ENCODE data around the gene GOLGA6L2.

Gene GOLGA6L2, protein sequence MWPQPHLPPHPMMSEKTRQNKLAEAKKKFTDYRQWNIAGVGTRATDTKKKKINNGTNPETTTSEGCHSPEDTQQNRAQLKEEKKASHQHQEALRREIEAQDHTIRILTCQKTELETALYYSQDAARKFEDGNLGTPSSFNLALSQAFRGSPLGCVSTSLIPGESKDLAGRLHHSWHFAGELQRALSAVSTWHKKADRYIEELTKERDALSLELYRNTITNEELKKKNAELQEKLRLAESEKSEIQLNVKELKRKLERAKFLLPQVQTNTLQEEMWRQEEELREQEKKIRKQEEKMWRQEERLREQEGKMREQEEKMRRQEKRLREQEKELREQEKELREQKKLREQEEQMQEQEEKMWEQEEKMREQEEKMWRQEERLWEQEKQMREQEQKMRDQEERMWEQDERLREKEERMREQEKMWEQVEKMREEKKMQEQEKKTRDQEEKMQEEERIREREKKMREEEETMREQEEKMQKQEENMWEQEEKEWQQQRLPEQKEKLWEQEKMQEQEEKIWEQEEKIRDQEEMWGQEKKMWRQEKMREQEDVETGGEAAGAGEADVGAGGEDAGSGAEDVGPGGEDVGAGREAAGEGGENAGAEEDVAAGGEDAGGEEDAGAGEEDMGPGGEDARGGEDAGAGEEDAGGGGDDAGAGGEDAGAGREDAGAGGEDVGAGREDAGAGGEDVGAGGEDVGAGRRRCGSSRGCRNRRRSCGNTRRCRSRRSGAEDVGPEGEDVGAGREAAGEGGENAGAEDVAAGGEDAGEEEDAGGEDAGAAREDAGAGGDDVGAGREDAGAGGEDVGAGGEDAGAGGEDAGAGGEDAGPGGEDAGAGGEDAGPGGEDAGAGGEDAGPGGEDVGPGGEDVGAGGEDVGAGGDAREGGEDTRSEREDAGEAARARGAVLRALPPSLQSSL

DNA sequence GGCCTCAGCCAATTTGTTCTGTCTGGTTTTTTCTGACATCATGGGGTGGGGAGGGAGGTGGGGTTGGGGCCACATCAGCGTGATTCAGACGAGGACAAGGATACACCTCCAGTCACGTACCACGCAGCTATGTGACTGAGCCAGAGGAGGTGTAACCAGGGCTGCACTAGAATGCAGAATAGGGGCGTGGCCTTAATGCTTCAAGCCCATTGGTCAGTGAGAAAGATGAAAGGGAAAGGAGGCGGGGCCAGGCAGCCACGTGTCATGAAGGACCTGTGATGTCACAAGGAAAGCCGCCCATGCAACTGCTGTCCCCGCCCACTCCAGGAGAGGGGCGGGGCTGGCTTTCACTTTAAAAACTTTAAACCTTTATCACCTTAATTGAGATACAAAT lies at the start of gene GOLGA6L2:
Gene GOLGA6L2 (minus strand): TSS at position 137 of the 394 bp plus-strand sequence. CDS start 62 bp downstream, at position 75.
- no peak within 1 kb of the TSS for H3K4me3 ChIP-seq (ENCODE audit: low read depth, low read length)
- no peak for DNase-seq (ENCODE audit: low read depth)

DNA sequence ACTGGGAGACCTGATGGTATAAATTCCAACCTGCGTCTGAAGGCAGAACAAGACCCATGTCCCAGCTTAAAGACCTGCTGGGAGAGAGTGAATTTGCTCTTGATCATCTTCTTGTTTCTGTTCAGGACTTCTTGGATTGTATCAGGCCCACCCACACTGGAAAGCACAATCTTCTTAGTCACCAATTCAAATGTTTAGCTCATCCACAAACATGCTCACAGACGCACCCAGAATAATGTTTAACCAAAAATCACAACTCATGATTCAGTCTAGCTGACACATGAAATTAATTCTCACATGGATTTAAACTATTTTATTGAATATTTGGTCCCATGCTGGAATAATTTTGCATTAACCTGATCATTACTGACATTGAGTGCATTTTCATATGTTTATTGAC lies 37.8 kb upstream of the GOLGA6L2 start:
- DNase-seq (ENCODE audit: low read depth): no peak
- H3K4me3 ChIP-seq (ENCODE audit: low read depth, low read length): no peak overlapping the region

DNA sequence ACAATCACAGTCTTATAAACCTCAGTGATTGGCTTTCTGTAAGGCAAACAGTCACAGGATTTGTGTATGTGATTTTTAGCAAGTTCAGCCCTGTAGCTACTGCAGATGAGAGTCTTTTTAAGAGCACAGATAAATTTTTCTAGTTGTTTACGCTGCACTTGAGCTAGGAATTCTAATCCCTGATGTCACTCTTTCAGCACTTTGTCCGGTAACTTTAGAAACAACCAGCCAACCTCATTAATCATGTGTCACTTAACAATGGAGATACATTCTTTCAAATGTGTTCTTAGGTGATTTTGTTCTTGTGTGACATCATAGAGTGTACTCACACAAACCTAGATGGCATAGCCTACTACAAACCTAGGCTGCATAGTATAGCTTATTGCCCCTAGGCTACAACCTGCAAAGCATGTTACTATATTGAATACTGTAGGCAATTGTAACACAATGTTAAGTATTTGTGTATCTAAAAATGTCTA lies 36.8 kb upstream of the GOLGA6L2 start:
- H3K4me3 ChIP-seq (ENCODE audit: low read depth, low read length): no peak overlapping the region
- no peak for DNase-seq (ENCODE audit: low read depth)

DNA sequence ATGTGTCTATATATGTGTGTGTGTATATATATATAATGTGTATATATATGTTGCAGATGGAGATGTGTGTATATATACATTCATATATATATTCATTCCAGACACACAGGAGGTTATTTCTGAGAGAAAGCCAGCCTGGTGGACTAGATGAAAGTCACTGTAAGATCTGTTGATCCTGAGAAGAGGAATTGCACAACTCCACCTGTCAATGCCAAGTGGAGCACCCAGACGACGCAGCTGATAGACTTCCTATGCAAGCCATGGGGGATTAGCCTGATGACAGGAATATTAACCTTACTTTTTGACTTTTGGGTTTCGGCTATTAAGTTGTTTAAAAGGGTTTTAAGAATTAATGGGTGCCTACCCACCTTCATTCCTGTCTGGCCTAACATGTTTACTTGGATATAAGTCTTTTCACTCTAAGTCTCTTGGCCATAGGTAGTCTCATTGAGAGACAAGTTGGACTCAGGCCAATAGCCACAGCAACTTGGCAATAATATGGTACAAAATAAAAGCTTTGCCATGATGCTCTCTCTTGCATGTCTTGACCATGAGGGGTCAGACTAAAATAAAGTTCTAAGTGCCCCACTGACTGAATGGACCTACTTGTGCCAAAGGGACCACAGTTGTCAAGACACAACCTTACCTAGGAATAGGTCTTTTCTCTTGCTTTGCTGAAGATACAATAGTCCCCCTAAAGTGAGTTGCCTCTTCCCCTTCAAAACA lies 35.9 kb upstream of the GOLGA6L2 start:
- no peak overlapping the region for H3K4me3 ChIP-seq (ENCODE audit: low read depth, low read length)
- DNase-seq (ENCODE audit: low read depth): no peak

DNA sequence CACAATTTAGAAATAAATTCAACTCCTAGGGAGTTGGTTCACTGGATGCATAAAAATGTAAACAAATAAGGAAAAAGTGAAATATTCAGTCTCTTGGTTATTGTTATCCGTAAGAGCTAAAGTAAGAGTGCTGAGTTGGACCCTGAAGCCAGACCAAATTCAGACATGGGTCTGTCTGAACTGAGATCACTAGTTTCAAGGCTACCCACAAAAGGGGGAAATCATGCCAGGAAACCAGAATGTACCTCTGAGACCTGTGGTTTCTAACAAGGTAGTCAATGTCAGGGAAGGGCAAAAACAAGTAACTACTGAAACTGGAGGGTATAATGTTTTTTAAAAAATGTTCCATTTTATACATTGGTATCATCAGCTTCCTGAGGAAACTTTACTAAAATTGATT lies 35.2 kb upstream of the GOLGA6L2 start:
- no peak overlapping the region for H3K4me3 ChIP-seq (ENCODE audit: low read depth, low read length)
- no peak for DNase-seq (ENCODE audit: low read depth)

DNA sequence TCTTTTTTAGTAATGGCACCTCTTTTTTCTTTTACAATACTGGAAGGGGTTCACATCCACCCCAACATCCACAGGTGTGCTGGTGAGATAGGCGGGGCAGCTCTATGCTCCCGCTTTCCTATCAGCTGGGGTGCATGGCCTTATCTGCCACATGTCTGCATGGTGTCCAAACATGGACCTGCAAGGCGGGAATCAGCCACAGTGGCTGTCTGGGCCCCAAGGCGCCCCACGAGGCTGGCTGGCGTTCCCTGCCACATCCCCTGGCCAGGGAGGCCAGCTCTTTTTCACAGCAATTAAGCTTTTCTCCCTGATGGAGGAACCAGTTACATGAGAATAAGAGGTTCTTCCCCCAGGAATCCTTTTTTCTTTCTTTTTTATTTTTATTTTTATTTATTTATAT lies 30.9 kb upstream of the GOLGA6L2 start:
- no peak for DNase-seq (ENCODE audit: low read depth)
- no peak overlapping the region for H3K4me3 ChIP-seq (ENCODE audit: low read depth, low read length)

DNA sequence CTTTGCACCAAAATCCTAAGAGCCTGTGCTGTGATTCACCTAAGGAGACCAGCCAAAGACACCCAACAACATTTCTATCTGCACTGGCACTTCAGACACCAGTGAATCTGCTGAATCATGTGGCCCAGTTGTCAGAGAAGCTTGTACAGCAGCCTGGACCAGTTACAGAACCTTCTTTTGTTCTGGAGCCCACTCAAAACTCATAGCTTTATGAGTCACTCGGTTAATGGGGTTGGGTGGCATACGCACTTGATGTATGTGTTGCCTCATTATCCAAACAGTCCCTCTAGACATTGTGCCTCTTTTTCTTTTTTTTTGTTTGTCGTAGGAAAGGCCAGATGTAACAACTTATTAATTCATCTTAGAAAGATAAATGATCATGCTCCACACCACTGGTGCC lies 25.6 kb upstream of the GOLGA6L2 start:
- no peak for DNase-seq (ENCODE audit: low read depth)

DNA sequence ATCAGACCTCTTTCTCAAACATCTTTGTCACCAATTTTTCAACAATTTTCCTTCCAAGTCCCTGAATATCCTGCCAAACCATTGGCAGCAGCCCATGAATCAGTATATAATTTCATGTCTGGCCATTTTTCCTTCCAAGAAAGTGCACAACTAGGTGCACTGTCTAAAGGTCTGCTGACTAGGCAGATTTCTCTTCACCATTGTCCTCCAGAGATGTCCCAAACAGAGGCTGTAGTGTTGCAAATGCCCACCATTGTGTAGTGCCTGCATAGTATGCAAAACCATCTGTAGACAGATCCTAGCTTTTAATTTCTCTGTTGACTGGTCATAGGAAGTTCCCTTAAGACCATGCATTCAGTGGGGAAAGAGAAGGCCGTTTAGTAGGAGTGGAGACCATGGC lies 25.0 kb upstream of the GOLGA6L2 start:
- no peak for DNase-seq (ENCODE audit: low read depth)
- H3K4me3 ChIP-seq (ENCODE audit: low read depth, low read length): no peak overlapping the region

More for the DNA sequence above, 25.6 kb upstream of the GOLGA6L2 start:
- H3K4me3 ChIP-seq (ENCODE audit: low read depth, low read length): no peak overlapping the region

DNA sequence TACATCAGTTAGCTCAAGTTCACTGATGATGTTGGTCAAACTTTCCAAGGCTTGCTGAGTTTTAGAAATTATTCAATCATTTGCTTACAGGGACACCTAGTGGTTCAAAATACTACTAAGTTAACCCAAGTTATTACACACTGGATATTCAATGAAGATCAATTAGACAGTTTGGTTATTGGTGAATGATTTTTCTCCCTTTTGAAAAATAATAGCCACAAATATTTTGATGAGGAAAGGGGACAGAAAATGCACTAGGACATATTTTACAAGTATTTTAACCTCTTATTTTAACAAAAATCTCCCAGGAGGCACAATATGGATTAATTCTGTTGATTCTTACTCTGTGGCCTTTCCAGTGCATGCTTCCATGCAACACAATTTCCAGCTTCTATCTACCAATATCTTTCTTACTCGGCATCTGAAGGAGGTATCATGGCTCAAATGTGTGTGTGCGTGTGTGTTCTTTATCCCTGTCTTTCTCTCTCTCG lies 20.1 kb upstream of the GOLGA6L2 start:
- no peak for DNase-seq (ENCODE audit: low read depth)
- H3K4me3 ChIP-seq (ENCODE audit: low read depth, low read length): no peak overlapping the region

DNA sequence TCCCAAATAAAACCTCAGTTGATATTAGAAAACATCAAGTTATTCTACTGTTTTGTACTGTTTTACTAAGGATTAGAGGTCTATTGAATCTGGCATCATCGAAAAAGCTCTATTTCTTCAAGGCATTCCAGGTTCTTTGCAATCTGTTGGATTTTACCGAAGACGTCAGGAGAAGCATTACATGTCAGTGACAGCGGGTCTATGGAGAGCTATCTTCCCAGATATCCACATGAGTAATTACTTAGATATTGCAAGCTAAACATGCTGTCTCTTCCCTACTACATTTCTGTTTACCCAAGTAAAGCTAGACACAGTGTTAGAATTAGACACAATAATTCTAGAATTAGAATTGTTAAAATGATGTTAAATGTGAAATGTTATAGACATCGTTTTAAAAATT lies 10.8 kb upstream of the GOLGA6L2 start:
- DNase-seq (ENCODE audit: low read depth): no peak
- no peak overlapping the region for H3K4me3 ChIP-seq (ENCODE audit: low read depth, low read length)

DNA sequence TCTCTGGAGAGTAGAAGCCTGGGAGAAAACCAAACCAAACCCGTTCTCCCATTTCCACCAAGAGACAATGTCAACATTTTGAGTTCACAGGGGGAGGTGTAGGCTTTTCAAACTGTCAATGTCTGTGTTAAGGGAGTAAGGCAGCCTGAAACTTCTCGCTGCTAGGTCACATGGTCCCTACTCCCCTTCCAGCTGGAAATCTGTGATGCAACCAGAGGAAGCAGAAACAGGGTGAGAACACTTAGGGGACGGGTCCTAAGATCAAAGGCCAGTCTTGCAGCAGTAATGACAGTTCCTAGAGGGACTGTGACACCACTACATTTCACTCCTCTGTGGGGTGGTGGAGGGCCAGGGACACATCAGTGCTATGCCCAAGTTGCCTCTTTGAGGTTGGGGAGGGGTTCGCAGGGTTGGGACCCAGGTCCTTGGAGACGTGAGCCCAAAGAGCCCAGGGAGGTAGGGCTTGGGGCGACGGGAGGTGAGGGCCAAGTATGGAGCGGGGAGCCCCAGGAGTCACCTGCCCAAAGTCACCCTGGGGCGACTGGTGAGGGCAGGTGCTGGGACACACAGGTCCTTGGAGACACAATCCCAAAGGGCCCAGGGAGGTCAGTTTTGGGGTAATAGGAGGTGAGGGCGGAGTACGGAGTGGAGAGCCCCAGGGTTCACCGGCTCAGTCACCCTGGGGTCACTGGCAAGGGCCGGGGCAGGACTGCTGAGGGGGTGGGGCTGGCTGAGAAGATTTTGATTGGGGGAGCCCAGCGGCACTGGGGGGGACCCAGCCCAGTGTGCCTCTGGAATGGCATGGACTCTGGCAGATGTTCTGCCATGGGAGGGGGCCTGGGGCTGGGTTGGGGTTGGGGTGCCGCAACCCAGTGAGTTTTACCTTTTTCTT lies 582 bp downstream of the GOLGA6L2 start:
- no peak for DNase-seq (ENCODE audit: low read depth)
- no peak overlapping the region for H3K4me3 ChIP-seq (ENCODE audit: low read depth, low read length)

DNA sequence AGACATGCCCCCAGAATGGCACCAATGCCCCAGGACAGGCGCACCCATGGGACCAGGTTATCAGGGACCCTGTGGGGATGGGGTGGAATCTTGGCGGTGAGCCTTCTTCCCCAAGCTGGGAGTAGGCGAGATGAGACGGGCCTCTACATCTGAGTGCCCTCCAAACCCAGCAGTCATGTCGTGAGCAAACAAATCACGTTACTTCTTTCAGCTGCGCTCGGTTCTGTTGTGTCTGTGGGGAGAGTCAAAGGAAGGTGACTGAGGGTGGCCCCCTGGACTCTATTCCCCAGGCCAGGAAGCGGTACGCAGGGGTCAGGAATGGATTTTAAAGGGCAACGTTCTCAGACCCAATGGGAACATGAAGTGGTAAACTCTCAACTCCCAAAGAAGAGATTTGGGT lies 2.8 kb downstream of the GOLGA6L2 start:
- DNase-seq (ENCODE audit: low read depth): no peak
- no peak overlapping the region for H3K4me3 ChIP-seq (ENCODE audit: low read depth, low read length)

DNA sequence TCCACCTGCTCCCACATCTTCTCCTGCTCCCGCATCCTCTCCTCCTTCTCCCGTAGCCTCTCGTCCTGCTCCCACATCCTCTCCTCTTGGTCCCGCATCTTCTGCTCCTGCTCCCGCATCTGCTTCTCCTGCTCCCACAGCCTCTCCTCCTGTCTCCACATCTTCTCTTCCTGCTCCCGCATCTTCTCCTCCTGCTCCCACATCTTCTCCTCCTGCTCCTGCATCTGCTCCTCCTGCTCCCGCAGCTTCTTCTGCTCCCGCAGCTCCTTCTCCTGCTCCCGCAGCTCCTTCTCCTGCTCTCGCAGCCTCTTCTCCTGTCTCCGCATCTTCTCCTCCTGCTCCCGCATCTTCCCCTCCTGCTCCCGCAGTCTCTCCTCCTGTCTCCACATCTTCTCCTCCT lies 5.8 kb downstream of the GOLGA6L2 start:
- no peak overlapping the region for H3K4me3 ChIP-seq (ENCODE audit: low read depth, low read length)
- no peak for DNase-seq (ENCODE audit: low read depth)

DNA sequence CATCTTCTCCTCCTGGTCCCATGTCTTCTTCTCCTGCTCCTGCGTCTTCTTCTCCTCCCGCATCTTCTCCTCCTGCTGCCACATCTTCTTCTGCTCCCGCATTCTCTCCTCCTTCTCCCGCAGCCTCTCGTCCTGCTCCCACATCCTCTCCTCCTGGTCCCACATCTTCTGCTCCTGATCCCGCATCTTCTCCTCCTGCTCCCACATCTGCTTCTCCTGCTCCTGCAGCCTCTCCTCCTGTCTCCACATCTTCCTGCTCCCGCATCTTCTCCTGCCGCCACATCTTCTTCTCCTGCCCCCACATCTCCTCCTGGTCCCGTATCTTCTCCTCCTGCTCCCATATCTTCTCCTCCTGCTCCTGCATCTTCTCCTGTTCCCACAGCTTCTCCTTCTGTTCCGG lies 6.4 kb downstream of the GOLGA6L2 start:
- H3K4me3 ChIP-seq (ENCODE audit: low read depth, low read length): no peak overlapping the region
- no peak for DNase-seq (ENCODE audit: low read depth)

DNA sequence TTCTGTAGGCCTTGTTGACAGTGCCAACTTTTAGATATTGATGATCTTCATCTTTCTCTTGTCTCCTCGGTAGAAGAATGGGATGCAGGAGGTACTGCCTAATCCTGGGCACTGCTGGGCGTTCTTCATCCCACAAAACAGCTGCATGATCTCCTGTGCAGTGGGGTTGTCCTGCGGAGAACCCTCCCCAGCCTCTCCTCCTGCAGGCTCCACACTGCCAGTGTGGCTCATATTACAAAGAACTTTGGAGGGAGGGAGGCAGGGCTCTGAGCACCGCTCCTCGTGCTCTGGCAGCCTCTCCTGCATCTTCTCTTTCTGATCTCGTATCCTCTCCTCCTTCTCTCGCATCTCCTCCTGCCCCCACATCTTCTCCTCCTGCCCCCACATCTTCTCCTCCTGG lies 7.5 kb downstream of the GOLGA6L2 start:
- DNase-seq (ENCODE audit: low read depth): no peak
- no peak overlapping the region for H3K4me3 ChIP-seq (ENCODE audit: low read depth, low read length)

DNA sequence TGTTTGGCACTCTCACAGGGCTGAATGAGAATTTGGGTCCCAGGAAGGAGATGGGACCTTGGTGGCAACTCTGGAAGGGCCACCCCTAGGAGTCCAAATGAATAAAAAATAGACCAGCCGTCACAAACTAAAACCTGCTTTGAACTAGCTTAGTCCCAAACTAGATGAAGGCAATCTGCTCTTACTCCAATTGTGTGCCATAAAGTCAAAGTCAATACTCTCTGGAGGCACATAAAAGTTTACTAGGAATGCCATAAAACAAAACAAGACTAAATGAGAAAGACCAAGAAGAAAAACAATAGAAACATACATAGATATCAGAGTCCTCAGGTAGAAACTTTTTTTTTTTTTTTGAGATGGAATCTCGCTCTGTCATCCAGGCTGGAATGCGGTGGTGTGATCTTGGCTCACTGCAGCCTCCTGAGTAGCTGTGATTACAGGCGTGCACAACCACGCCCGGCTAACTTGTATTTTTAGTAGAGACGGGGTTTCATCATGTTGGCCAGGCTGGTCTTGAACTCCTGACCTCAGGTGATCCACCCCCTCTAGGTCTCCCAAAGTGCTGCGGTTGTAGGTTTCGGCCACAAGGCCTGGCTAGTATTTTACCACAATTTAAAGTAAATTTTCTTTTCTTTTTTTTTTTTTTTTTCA lies 8.1 kb downstream of the GOLGA6L2 start:
- DNase-seq (ENCODE audit: low read depth): no peak
- H3K4me3 ChIP-seq (ENCODE audit: low read depth, low read length): no peak overlapping the region

DNA sequence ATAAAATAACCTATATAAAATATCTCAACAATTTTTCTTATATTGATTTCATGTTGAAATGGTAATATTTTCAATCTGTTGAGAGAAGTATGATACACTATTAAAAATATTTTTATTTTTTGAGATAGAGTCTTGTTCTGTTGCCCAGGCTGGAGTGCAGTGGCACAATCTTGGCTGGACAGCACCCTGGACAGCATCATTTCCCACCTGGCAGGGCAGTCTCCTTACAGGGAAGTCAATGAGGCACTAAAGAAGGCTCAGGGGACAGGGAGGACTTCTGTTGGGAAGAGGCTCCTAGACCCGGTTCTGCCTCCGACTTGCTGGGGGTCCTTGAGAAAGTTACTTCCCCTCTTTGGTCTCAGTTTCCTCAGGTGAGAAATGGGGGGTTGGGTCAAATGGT lies 9.4 kb downstream of the GOLGA6L2 start:
- DNase-seq (ENCODE audit: low read depth): no peak
- H3K4me3 ChIP-seq (ENCODE audit: low read depth, low read length): no peak overlapping the region

DNA sequence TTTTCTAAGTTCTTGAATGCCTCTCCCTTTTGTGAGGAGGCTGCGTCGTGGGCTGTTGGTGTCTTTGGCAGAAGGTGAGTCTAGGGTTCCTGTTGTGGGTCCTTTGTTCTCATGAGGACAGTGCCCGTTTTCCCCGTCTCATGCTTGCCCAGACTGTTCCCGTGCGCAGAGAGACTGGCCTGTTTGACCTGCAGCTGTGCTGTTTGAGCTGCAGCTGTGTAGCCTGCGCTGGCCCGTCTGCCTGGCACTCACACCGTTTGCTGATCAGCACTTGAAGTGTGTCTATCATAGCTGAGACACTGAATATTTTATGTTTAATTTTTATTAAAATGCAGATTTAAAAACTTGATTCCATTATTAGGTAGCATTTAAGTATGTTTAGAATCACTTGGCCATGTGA lies 9.9 kb downstream of the GOLGA6L2 start:
- no peak for DNase-seq (ENCODE audit: low read depth)
- no peak overlapping the region for H3K4me3 ChIP-seq (ENCODE audit: low read depth, low read length)

Measured in skeletal muscle cell (primary cell).